ENCODE data around the gene SLC28A2. TPM values are rescaled to one million over a fixed set of nuclear protein-coding genes. Genes with fewer than 3 reads are reported as not detected.

SLC28A2 gene
- polyA plus RNA-seq, 3 donors, result not detected

DNA sequence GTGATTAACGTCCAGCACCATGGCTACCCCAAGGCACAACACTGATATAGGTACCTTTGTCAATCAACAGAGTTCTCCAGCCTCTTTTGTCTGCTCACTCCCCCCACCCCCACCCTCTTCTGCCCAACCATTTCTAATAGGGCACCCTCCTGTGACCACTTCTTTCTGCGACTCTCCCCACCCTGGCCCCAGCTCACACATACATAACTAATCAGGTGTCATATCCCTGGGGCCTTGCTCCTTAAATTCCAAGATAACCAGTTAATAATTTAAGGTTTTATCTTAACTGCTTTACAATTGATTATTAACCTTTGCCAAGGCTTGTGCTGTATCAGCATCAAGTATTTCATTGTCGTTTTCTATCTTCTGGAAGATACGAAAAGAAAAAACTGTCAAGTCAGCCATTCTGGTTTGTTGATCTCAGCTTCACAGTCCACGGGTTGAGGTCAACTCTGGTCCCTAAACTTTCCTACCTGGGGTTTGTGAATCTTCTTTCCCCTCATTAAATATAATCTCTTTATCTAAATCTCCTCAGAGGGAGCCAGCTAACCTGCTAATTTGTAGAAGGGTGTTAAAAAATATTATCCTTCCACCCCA lies 27.3 kb upstream of the SLC28A2 start:
- no peak overlapping the region for H2AFZ ChIP-seq (ENCODE audit: insufficient read depth, low read depth, low read length, poor library complexity, severe bottlenecking)
- no peaks in the 10 kb centered on the region for H3K4me1 Mint-ChIP-seq
- no peaks in the 10 kb centered on the region for H3K4me1 ChIP-seq (ENCODE audit: control insufficient read depth in 1 of 2, insufficient read depth in 2 of 2, low read length in 2 of 2)
- no peaks in the 10 kb centered on the region for H3K36me3 Mint-ChIP-seq
- H3K36me3 ChIP-seq (replicated peaks in 1 of 2; ENCODE audit: control insufficient read depth in 1 of 2, insufficient read depth in 2 of 2, low read length in 2 of 2), result no peaks in the 10 kb centered on the region
- H3K27ac ChIP-seq (ENCODE audit: low read depth in 1 of 2, low read length in 2 of 2), result no peak overlapping the region
- intact Hi-C loops (cut with micrococcal nuclease), result no loop called here
- no peak overlapping the region for H3K4me2 ChIP-seq (replicated peaks; ENCODE audit: extremely low read depth, low read length, poor library complexity, severe bottlenecking)
- no peaks in the 10 kb centered on the region for H4K20me1 ChIP-seq (ENCODE audit: insufficient read depth, low read length)
- TF ChIP-seq, protein P1, sequence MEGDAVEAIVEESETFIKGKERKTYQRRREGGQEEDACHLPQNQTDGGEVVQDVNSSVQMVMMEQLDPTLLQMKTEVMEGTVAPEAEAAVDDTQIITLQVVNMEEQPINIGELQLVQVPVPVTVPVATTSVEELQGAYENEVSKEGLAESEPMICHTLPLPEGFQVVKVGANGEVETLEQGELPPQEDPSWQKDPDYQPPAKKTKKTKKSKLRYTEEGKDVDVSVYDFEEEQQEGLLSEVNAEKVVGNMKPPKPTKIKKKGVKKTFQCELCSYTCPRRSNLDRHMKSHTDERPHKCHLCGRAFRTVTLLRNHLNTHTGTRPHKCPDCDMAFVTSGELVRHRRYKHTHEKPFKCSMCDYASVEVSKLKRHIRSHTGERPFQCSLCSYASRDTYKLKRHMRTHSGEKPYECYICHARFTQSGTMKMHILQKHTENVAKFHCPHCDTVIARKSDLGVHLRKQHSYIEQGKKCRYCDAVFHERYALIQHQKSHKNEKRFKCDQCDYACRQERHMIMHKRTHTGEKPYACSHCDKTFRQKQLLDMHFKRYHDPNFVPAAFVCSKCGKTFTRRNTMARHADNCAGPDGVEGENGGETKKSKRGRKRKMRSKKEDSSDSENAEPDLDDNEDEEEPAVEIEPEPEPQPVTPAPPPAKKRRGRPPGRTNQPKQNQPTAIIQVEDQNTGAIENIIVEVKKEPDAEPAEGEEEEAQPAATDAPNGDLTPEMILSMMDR (IDR thresholded peaks at IDR 0.05), result no peak
- H3K27ac Mint-ChIP-seq, result no peak overlapping the region
- H3K9me3 Mint-ChIP-seq, result peaks cover 0 to 4% (median 0%) of the 10 kb centered on the region in 7 donors
- H3K27me3 Mint-ChIP-seq (ENCODE audit: low read depth in 3 of 3), result peaks cover 8 to 18% (median 16%) of the 10 kb centered on the region in 3 donors
- no peak for DNase-seq
- no peak overlapping the region for H3K4me3 Mint-ChIP-seq
- peaks cover 2 to 11% of the 10 kb centered on the region in 2 donors for H3K27me3 ChIP-seq (ENCODE audit: control insufficient read depth in 2 of 2, insufficient read depth in 2 of 2, low read length in 2 of 2)
- WGBS (ENCODE audit: insufficient coverage), result 57% methylated on average over 3 of the region's 5 CpGs
- H3K9me3 ChIP-seq (replicated peaks in 1 of 2; ENCODE audit: control insufficient read depth in 1 of 2, insufficient read depth in 1 of 2, low read length in 2 of 2), result no peaks in the 10 kb centered on the region
- H3K79me2 ChIP-seq (ENCODE audit: insufficient read depth, low read length), result no peaks in the 10 kb centered on the region
- no peak overlapping the region for H3K9ac ChIP-seq (ENCODE audit: insufficient read depth, low read length, poor library complexity, severe bottlenecking)
- no peak overlapping the region for H3K4me3 ChIP-seq (replicated peaks in 1 of 3; ENCODE audit: low read depth in 2 of 3, low read length in 3 of 3)

DNA sequence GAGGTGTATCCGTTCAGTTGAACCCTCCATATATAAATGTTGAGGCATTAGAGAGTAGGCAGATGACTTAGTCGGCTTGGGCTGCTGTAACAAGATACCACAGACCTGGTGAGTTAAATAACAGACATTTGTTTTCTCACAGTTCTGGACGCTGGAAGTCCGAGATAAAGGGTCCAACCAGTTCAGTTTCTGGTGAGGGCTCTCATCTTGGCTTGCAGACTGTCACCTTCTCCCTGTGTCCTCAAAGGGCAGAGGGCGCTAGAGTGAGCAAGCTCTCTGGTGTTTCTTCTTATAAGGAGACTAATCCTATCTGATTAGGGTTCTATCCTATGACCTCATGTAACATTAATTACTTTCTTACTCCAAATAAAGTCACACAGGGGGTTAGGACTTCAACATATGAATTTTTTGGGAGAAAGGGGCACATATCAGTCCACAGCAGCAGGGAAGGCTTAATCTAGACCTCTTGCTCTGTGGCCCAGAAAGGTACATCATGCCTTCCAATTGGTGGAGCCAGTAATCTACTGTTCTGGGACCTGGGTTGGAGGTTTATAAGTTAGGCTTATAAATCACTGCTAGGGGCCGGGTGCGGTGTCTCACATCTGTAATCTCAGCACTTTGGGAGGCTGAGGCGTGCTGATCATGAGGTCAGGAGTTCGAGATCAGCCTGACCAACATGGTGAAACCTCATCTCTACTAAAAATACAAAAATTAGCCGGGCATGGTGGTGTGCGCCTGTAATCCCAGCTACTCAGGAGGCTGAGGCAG lies 26.3 kb upstream of the SLC28A2 start:
- Mint-ChIP-seq H3K4me3 (no peak overlapping the region), H3K27ac (no peak overlapping the region), H3K4me1 (no peaks in the 10 kb centered on the region), H3K36me3 (no peaks in the 10 kb centered on the region), H3K27me3 (ENCODE audit: low read depth in 3 of 3) (peaks cover 6 to 14% (median 14%) of the 10 kb centered on the region in 3 donors), H3K9me3 (peaks cover 0 to 4% (median 0%) of the 10 kb centered on the region in 7 donors)
- no peak for DNase-seq
- Histone ChIP-seq H2AFZ (ENCODE audit: insufficient read depth, low read depth, low read length, poor library complexity, severe bottlenecking) (no peak overlapping the region), H3K4me2 (replicated peaks; ENCODE audit: extremely low read depth, low read length, poor library complexity, severe bottlenecking) (no peak overlapping the region), H3K9ac (ENCODE audit: insufficient read depth, low read length, poor library complexity, severe bottlenecking) (no peak overlapping the region), H3K79me2 (ENCODE audit: insufficient read depth, low read length) (no peaks in the 10 kb centered on the region), H3K27me3 (ENCODE audit: control insufficient read depth in 2 of 2, insufficient read depth in 2 of 2, low read length in 2 of 2) (peaks cover 2 to 11% of the 10 kb centered on the region in 2 donors), H3K36me3 (replicated peaks in 1 of 2; ENCODE audit: control insufficient read depth in 1 of 2, insufficient read depth in 2 of 2, low read length in 2 of 2) (no peaks in the 10 kb centered on the region), H3K27ac (ENCODE audit: low read depth in 1 of 2, low read length in 2 of 2) (no peak overlapping the region), H3K4me1 (ENCODE audit: control insufficient read depth in 1 of 2, insufficient read depth in 2 of 2, low read length in 2 of 2) (no peaks in the 10 kb centered on the region), H3K9me3 (replicated peaks in 1 of 2; ENCODE audit: control insufficient read depth in 1 of 2, insufficient read depth in 1 of 2, low read length in 2 of 2) (no peaks in the 10 kb centered on the region), H3K4me3 (replicated peaks in 1 of 3; ENCODE audit: low read depth in 2 of 3, low read length in 3 of 3) (no peak overlapping the region), H4K20me1 (ENCODE audit: insufficient read depth, low read length) (no peaks in the 10 kb centered on the region)
- WGBS (ENCODE audit: insufficient coverage), result 67% methylated on average over 3 of the region's 11 CpGs
- TF ChIP-seq, protein P1 (IDR thresholded peaks at IDR 0.05), result no peak
- intact Hi-C loops (cut with micrococcal nuclease), result no loop called here
